ENCODE measurements around the gene THEMIS.

Gene THEMIS

DNA sequence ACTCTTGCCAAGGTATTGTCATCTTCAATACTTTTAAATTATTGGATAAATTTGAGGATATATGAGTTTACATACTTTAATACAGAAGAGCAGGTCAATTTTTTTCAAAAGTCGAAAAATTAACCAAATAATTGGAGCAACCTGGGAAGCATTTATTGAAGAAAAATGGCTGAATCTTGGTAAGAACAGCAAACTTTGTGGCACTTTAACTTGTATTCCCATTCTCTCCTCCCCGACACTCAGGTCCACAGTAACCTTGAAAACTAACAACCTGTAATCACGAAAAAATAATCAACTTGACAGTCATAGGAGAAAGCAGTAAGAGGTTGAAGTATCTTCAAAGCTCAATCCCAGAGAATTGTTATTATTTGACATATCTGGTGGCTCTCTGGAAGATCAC, 55.6 kb downstream of the THEMIS start:
- DNase-seq (ENCODE audit: low spot score), result no peak
- H3K4me3 ChIP-seq, result no peak overlapping the region
- TF ChIP-seq, protein P1, sequence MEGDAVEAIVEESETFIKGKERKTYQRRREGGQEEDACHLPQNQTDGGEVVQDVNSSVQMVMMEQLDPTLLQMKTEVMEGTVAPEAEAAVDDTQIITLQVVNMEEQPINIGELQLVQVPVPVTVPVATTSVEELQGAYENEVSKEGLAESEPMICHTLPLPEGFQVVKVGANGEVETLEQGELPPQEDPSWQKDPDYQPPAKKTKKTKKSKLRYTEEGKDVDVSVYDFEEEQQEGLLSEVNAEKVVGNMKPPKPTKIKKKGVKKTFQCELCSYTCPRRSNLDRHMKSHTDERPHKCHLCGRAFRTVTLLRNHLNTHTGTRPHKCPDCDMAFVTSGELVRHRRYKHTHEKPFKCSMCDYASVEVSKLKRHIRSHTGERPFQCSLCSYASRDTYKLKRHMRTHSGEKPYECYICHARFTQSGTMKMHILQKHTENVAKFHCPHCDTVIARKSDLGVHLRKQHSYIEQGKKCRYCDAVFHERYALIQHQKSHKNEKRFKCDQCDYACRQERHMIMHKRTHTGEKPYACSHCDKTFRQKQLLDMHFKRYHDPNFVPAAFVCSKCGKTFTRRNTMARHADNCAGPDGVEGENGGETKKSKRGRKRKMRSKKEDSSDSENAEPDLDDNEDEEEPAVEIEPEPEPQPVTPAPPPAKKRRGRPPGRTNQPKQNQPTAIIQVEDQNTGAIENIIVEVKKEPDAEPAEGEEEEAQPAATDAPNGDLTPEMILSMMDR (IDR thresholded peaks at IDR 0.05), result no peak

DNA sequence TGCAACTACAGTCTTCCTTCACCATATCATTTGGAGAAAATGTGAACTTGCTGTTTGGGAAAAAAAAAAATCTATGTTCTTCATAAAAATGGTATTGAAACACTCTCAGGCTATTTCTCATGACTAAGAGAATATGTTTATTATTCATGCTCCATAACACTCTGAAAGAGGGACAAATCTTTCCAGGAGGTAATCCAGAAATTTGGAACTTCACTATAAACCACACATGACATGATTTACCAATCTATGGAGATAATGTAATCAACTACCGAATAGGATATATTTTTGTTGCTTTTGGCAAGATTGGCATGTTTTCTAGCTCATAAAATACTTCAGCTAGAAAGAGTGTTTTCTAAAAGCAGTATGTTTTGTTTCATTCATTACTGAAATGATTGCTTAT, 56.3 kb downstream of the THEMIS start:
- Histone ChIP-seq H3K27ac (no peak overlapping the region), H3K4me3 (no peak overlapping the region)
- TF ChIP-seq, protein P1 (IDR thresholded peaks at IDR 0.05), result no peak
- no peak for DNase-seq (ENCODE audit: low spot score)

More for the DNA sequence above, 55.6 kb downstream of the THEMIS start:
- H3K27ac ChIP-seq, result no peak overlapping the region

DNA sequence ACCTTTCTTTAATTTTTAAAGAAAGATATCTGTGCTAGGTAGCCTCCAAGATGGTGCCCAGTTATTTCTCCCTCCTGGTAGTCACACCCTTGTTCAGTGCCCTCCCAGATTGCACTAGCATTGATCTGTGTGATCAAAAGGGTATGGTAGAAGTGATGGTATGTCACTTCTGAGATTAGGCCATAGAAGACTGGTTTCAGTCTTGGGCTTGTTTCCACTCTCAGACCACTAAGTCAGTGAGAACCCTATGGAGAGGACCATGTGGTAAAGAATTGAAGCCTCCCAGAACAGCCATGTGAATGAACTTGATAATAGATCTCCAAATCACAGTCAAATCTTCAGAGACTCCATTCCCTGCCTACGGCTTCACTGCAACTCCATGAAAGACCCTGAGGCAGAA, 57.3 kb downstream of the THEMIS start:
- H3K4me3 ChIP-seq, result no peak overlapping the region
- no peak overlapping the region for H3K27ac ChIP-seq
- no peak for DNase-seq (ENCODE audit: low spot score)
- TF ChIP-seq, protein P1 (IDR thresholded peaks at IDR 0.05), result no peak

DNA sequence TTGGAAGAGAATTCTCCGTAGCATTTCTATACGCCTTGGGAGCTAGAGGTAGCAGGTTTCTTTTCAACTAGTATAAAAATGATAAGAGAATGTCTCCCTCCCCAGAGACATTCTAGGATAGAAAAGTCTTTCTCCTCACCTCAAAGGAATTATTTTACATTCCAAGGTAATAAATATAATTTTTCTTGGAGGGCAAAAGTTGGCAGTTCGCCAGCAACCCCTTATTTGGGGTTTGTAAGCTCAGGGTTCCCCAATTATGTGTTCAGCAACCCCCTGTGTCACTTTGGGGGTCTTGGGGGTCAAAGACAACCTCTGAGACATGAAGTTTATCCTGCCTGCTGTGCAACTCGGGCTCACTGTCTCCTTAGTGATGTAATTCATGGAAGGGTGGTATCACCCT, 58.3 kb downstream of the THEMIS start:
- DNase-seq (ENCODE audit: low spot score), result no peak
- Histone ChIP-seq H3K4me3 (no peak overlapping the region), H3K27ac (no peak overlapping the region)
- TF ChIP-seq, protein P1 (IDR thresholded peaks at IDR 0.05), result no peak

DNA sequence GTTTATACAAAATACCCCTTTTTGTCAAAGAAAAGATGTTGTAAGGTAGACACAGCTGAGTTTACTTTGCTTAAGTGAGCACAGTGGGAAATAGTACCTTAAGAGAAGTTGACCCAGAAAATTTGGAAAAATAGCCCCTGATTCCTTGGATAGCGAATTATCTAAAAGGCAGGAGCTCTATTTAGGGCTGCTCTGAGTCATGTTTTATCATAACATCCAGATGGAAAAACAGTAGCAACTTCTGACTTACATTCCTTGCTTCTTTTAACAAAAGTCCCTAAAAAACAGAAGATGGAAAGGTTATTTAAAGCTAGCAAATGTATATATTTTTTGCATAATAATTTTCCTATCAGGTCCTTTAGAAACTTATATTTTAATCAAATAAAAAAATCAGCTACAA, 59.0 kb downstream of the THEMIS start:
- no peak for DNase-seq (ENCODE audit: low spot score)
- H3K4me3 ChIP-seq, result no peak overlapping the region
- TF ChIP-seq, protein P1 (IDR thresholded peaks at IDR 0.05), result no peak
- H3K27ac ChIP-seq, result no peak overlapping the region

DNA sequence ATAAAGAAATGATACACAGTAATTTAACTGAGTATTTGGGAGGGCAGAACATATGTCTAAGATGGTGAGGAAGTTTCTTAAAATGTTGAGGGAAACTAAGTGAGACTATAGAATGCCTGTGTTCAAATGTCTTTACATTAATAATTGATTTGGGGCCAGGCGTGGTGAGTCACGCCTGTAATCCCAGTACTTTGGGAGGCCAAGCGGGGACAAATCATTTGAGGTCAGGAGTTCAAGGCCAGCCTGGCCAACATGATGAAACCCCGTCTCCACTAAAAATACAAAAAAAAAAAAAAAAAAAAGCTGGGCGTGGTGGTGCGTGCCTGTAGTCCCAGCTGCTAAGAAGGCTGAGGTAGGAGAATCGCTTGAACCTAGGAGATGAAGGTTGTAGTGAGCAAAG, 66.7 kb downstream of the THEMIS start:
- Histone ChIP-seq H3K27ac (no peak overlapping the region), H3K4me3 (no peak overlapping the region)
- TF ChIP-seq, protein P1 (IDR thresholded peaks at IDR 0.05), result no peak
- DNase-seq (ENCODE audit: low spot score), result no peak

DNA sequence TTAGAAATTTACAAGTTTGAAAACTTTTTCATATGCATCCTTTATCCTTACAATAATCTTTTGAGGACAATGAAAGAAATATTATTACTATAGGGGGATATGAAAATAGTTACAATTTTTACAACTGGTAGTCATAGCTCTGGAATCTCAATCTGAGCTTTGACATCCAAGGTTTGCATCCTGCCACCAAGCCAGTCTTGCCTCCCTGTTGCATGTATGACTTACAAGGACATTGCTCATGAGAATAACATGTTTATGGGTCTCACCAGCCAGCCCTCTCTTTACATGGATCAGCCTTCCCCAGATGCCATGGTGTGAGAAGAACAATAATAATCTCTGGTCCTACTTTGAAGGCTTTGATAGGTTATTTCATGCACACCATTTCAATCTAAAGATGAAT, 67.5 kb downstream of the THEMIS start:
- TF ChIP-seq, protein P1 (IDR thresholded peaks at IDR 0.05), result no peak
- no peak overlapping the region for H3K27ac ChIP-seq

More for the DNA sequence above, 67.5 kb downstream of the THEMIS start:
- no peak overlapping the region for H3K4me3 ChIP-seq
- no peak for DNase-seq (ENCODE audit: low spot score)

Measured in coronary artery (tissue), 2 donors.